ENCODE results near the gene ANO8. TPM values are rescaled to one million over a fixed set of nuclear protein-coding genes. Genes with fewer than 3 reads are reported as not detected.
A peak's percentile ranks its signal among the peaks of the same experiment; 100 is the strongest.

The ANO8 gene
- total RNA-seq, 1 donor from 2014 or later: 9.2 TPM

GRCh38 chr19:17358395-17358794 lies 23.7 kb upstream of the ANO8 start:
- no peaks in the 10 kb centered on the region for H3K9me3 Mint-ChIP-seq

GRCh38 chr19:17357724-17358123 lies 23.1 kb upstream of the ANO8 start:
- Mint-ChIP-seq H3K36me3 (ENCODE audit: low read depth) (no peaks in the 10 kb centered on the region), H3K27ac (no peak overlapping the region), H3K4me1 (ENCODE audit: low read depth) (no peaks in the 10 kb centered on the region), H3K9me3 (no peaks in the 10 kb centered on the region), H3K4me3 (ENCODE audit: low read depth) (no peak overlapping the region), H3K27me3 (ENCODE audit: low read depth) (peaks cover 5% of the 10 kb centered on the region)
- intact Hi-C loops (cut with micrococcal nuclease): no loop called here
- DNase-seq (ENCODE audit: low spot score): no peak

More at GRCh38 chr19:17358395-17358794, 23.7 kb upstream of the ANO8 start:
- Mint-ChIP-seq H3K4me1 (ENCODE audit: low read depth) (no peaks in the 10 kb centered on the region), H3K4me3 (ENCODE audit: low read depth) (no peak overlapping the region), H3K27me3 (ENCODE audit: low read depth) (peaks cover 5% of the 10 kb centered on the region), H3K36me3 (ENCODE audit: low read depth) (no peaks in the 10 kb centered on the region), H3K27ac (no peak overlapping the region)
- no peak for DNase-seq (ENCODE audit: low spot score)
- intact Hi-C loops (cut with micrococcal nuclease): no loop called here

GRCh38 chr19:17357078-17357666 lies 22.5 kb upstream of the ANO8 start:
- no peak overlapping the region for H3K4me3 Mint-ChIP-seq (ENCODE audit: low read depth)
- H3K27ac Mint-ChIP-seq: no peak overlapping the region
- no peaks in the 10 kb centered on the region for H3K9me3 Mint-ChIP-seq
- no peaks in the 10 kb centered on the region for H3K36me3 Mint-ChIP-seq (ENCODE audit: low read depth)
- DNase-seq (ENCODE audit: low spot score): no peak
- intact Hi-C loops (cut with micrococcal nuclease): no loop called here
- H3K27me3 Mint-ChIP-seq (ENCODE audit: low read depth): no peaks in the 10 kb centered on the region
- no peaks in the 10 kb centered on the region for H3K4me1 Mint-ChIP-seq (ENCODE audit: low read depth)

GRCh38 chr19:17353386-17353785 lies 18.7 kb upstream of the ANO8 start:
- no peaks in the 10 kb centered on the region for H3K9me3 Mint-ChIP-seq
- intact Hi-C loops (cut with micrococcal nuclease): no loop called here
- no peak overlapping the region for H3K4me3 Mint-ChIP-seq (ENCODE audit: low read depth)
- no peaks in the 10 kb centered on the region for H3K36me3 Mint-ChIP-seq (ENCODE audit: low read depth)
- no peak overlapping the region for H3K27ac Mint-ChIP-seq
- DNase-seq (ENCODE audit: low spot score): no peak
- H3K4me1 Mint-ChIP-seq (ENCODE audit: low read depth): peaks cover 2% of the 10 kb centered on the region
- peaks cover 7% of the 10 kb centered on the region for H3K27me3 Mint-ChIP-seq (ENCODE audit: low read depth)

- Mint-ChIP-seq H3K27me3 (ENCODE audit: low read depth) (peaks cover 10% of the 10 kb centered on the region), H3K27ac (no peak overlapping the region), H3K9me3 (no peaks in the 10 kb centered on the region), H3K4me1 (ENCODE audit: low read depth) (peaks cover 2% of the 10 kb centered on the region), H3K4me3 (ENCODE audit: low read depth) (no peak overlapping the region), H3K36me3 (ENCODE audit: low read depth) (no peaks in the 10 kb centered on the region)
- intact Hi-C loops (cut with micrococcal nuclease): no loop called here
- DNase-seq (ENCODE audit: low spot score): no peak
Observed at GRCh38 chr19:17352608-17353280, 18.1 kb upstream of the ANO8 start.

- no peak overlapping the region for H3K4me3 Mint-ChIP-seq (ENCODE audit: low read depth)
- no peak overlapping the region for H3K27ac Mint-ChIP-seq
- H3K27me3 Mint-ChIP-seq (ENCODE audit: low read depth): peaks cover 11% of the 10 kb centered on the region
- no peaks in the 10 kb centered on the region for H3K36me3 Mint-ChIP-seq (ENCODE audit: low read depth)
- DNase-seq (ENCODE audit: low spot score): no peak
- no peaks in the 10 kb centered on the region for H3K9me3 Mint-ChIP-seq
- H3K4me1 Mint-ChIP-seq (ENCODE audit: low read depth): peaks cover 2% of the 10 kb centered on the region
- intact Hi-C loops (cut with micrococcal nuclease): no loop called here
Observed at GRCh38 chr19:17351815-17352435, 17.3 kb upstream of the ANO8 start.

- Mint-ChIP-seq H3K9me3 (no peaks in the 10 kb centered on the region), H3K27me3 (ENCODE audit: low read depth) (peaks cover 11% of the 10 kb centered on the region), H3K4me3 (ENCODE audit: low read depth) (no peak overlapping the region), H3K27ac (no peak overlapping the region), H3K36me3 (ENCODE audit: low read depth) (peaks cover 4% of the 10 kb centered on the region), H3K4me1 (ENCODE audit: low read depth) (peaks cover 7% of the 10 kb centered on the region)
- intact Hi-C loops (cut with micrococcal nuclease): loop anchor here (5.0 kb wide), 1 partner anchor 119 kb away; no protein-coding TSS in a partner anchor
- no peak for DNase-seq (ENCODE audit: low spot score)
Observed at GRCh38 chr19:17348700-17349099, 14.0 kb upstream of the ANO8 start.

GRCh38 chr19:17347877-17348276 lies 13.2 kb upstream of the ANO8 start:
- intact Hi-C loops (cut with micrococcal nuclease): loop anchor here (5.0 kb wide), 1 partner anchor 119 kb away; no protein-coding TSS in a partner anchor
- Mint-ChIP-seq H3K4me1 (ENCODE audit: low read depth) (peaks cover 7% of the 10 kb centered on the region), H3K36me3 (ENCODE audit: low read depth) (peaks cover 4% of the 10 kb centered on the region), H3K4me3 (ENCODE audit: low read depth) (no peak overlapping the region), H3K27ac (no peak overlapping the region), H3K27me3 (ENCODE audit: low read depth) (peaks cover 11% of the 10 kb centered on the region), H3K9me3 (no peaks in the 10 kb centered on the region)
- no peak for DNase-seq (ENCODE audit: low spot score)

GRCh38 chr19:17347361-17347760 lies 12.7 kb upstream of the ANO8 start:
- no peaks in the 10 kb centered on the region for H3K9me3 Mint-ChIP-seq
- peaks cover 4% of the 10 kb centered on the region for H3K36me3 Mint-ChIP-seq (ENCODE audit: low read depth)
- H3K4me3 Mint-ChIP-seq (ENCODE audit: low read depth): no peak overlapping the region
- no peak for DNase-seq (ENCODE audit: low spot score)
- intact Hi-C loops (cut with micrococcal nuclease): loop anchor here (5.0 kb wide), 1 partner anchor 120 kb away; no protein-coding TSS in a partner anchor
- peaks cover 11% of the 10 kb centered on the region for H3K27me3 Mint-ChIP-seq (ENCODE audit: low read depth)
- H3K4me1 Mint-ChIP-seq (ENCODE audit: low read depth): peaks cover 7% of the 10 kb centered on the region
- H3K27ac Mint-ChIP-seq: no peak overlapping the region

- H3K4me3 Mint-ChIP-seq (ENCODE audit: low read depth): no peak overlapping the region
- peak; percentile 70 for DNase-seq (ENCODE audit: low spot score)
- H3K27me3 Mint-ChIP-seq (ENCODE audit: low read depth): peaks cover 11% of the 10 kb centered on the region
- H3K9me3 Mint-ChIP-seq: no peaks in the 10 kb centered on the region
- H3K27ac Mint-ChIP-seq: no peak overlapping the region
- peaks cover 4% of the 10 kb centered on the region for H3K36me3 Mint-ChIP-seq (ENCODE audit: low read depth)
- H3K4me1 Mint-ChIP-seq (ENCODE audit: low read depth): peaks cover 7% of the 10 kb centered on the region
- intact Hi-C loops (cut with micrococcal nuclease): loop anchor here (1.0 to 5.0 kb wide), 2 partner anchors 40 to 121 kb away; no protein-coding TSS in a partner anchor
Observed at GRCh38 chr19:17346109-17346671, 11.5 kb upstream of the ANO8 start.

GRCh38 chr19:17341845-17342244 lies 7.2 kb upstream of the ANO8 start:
- Mint-ChIP-seq H3K4me3 (ENCODE audit: low read depth) (no peak overlapping the region), H3K4me1 (ENCODE audit: low read depth) (peaks cover 5% of the 10 kb centered on the region), H3K36me3 (ENCODE audit: low read depth) (peaks cover 17% of the 10 kb centered on the region), H3K27ac (no peak overlapping the region), H3K27me3 (ENCODE audit: low read depth) (no peaks in the 10 kb centered on the region), H3K9me3 (no peaks in the 10 kb centered on the region)
- intact Hi-C loops (cut with micrococcal nuclease): no loop called here
- no peak for DNase-seq (ENCODE audit: low spot score)

GRCh38 chr19:17341386-17341785 lies 6.7 kb upstream of the ANO8 start:
- DNase-seq (ENCODE audit: low spot score): no peak
- peaks cover 17% of the 10 kb centered on the region for H3K36me3 Mint-ChIP-seq (ENCODE audit: low read depth)
- no peaks in the 10 kb centered on the region for H3K27me3 Mint-ChIP-seq (ENCODE audit: low read depth)
- H3K4me1 Mint-ChIP-seq (ENCODE audit: low read depth): peaks cover 5% of the 10 kb centered on the region
- no peaks in the 10 kb centered on the region for H3K9me3 Mint-ChIP-seq
- no peak overlapping the region for H3K27ac Mint-ChIP-seq
- intact Hi-C loops (cut with micrococcal nuclease): no loop called here
- H3K4me3 Mint-ChIP-seq (ENCODE audit: low read depth): no peak overlapping the region

- intact Hi-C loops (cut with micrococcal nuclease): no loop called here
- Mint-ChIP-seq H3K36me3 (ENCODE audit: low read depth) (peaks cover 17% of the 10 kb centered on the region), H3K27me3 (ENCODE audit: low read depth) (no peaks in the 10 kb centered on the region), H3K9me3 (no peaks in the 10 kb centered on the region), H3K27ac (no peak overlapping the region), H3K4me1 (ENCODE audit: low read depth) (peaks cover 1% of the 10 kb centered on the region), H3K4me3 (ENCODE audit: low read depth) (no peak overlapping the region)
- DNase-seq (ENCODE audit: low spot score): no peak
Observed at GRCh38 chr19:17340871-17341357, 6.3 kb upstream of the ANO8 start.
